Measurements from ENCODE around the gene SLC6A9.

SLC6A9 gene

DNA sequence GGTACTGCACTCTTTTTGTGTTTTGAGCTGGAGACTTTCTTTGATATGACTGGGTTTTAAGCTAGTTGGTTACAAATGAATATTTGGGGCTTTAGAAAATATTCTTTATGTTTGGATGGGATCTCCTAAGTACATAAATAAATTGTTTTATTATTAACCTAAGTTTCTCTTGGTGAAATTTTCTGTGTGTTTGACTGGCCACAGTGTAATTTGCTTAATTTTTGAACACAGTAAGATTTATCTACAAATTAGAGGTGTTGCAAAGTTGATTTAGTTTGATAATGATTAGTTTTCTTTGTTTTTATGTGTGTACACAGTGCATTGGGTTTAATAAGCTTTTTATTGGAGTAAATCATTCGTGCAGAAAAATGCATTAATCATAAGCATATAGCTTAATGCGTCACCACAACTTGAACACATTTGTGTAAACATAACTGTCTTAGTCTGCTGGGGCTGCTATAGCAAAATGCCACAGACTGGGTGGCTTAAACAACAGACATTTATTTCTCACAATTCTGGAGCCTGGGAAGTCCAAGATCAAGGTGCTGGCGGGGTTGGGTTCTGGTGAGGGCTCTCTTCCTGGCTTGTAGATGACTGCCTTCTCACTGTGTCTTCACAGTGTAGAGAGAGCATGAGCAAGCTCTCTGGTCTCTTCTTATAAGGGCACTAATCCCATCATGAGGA lies 17.4 kb upstream of the SLC6A9 start:
- DNase-seq (ENCODE audit: low read depth in 2 of 2) = no peak

DNA sequence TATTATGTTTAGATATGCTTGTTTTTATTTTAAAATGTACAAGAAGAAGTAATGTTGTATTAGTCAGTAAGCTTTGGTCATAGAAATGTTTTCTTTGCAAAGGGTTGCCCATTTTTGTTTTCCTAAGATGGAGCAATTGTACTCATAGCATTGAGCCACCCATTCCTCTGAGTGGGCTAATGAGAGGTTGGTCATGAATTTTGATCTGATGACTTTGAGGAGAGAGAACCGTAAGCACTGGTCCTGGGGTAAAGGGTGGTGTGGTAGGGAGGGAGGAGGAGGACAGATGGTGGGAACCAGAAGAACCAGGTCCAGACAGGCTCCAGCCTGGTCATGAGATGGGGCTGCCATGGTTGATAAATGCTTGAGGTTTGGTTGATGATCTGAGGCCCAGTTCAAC lies 15.9 kb upstream of the SLC6A9 start:
- DNase-seq (ENCODE audit: low read depth in 2 of 2) = no peak

DNA sequence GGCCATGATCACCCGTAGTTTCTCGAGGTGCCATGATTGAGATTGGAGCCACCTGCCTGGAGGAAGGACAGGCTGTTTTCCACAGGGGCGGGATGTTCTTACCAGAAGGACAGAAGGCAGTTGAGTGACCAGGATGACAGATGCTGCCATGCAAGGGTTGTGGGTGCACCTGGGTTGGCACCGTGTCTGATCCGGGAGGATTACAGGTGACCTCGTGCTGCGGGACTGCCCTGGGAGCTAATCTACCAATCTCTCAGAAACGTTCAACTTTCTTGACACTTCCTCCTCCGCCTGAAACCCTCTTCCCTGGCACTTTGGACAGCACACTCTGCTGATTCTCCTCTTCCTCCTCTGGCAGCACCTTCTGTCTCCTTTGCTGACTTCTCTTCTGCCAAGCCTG lies 13.8 kb upstream of the SLC6A9 start:
- no peak for DNase-seq (ENCODE audit: low read depth in 2 of 2)

DNA sequence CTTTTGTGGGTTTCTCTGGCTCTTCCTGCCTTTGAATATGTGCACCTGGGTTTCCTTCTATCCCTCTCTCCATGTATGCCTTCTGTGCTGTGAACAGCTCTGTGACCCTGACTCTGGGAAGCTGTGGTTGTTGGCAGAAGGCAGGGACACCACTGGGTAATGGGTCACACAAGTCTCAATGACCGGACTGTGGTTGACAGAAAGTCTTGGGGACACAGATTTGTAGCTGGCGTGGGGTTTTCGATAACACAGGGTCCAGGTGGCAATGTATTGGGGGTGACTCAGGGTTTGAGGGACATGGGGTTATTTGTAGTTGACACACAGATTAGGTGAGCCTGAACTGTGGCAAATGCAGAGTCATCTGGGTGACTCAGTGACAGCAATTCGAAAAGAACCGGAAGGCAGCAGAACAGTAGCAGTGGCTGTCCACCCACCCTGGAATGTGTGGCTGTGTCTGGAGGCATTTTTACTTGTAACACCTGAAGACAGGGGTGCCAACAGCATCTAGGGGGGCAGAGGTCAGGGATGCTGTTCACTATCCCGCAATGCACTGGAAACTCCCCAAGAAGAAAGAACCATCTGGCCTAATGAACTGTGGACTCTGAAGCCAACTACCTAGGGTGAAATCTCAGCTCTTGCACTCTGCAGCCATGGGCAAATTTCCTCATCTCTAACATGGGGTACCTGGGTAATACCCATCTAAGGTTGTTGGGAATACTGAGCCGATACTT lies 13.0 kb upstream of the SLC6A9 start:
- DNase-seq (ENCODE audit: low read depth in 2 of 2) = no peak

DNA sequence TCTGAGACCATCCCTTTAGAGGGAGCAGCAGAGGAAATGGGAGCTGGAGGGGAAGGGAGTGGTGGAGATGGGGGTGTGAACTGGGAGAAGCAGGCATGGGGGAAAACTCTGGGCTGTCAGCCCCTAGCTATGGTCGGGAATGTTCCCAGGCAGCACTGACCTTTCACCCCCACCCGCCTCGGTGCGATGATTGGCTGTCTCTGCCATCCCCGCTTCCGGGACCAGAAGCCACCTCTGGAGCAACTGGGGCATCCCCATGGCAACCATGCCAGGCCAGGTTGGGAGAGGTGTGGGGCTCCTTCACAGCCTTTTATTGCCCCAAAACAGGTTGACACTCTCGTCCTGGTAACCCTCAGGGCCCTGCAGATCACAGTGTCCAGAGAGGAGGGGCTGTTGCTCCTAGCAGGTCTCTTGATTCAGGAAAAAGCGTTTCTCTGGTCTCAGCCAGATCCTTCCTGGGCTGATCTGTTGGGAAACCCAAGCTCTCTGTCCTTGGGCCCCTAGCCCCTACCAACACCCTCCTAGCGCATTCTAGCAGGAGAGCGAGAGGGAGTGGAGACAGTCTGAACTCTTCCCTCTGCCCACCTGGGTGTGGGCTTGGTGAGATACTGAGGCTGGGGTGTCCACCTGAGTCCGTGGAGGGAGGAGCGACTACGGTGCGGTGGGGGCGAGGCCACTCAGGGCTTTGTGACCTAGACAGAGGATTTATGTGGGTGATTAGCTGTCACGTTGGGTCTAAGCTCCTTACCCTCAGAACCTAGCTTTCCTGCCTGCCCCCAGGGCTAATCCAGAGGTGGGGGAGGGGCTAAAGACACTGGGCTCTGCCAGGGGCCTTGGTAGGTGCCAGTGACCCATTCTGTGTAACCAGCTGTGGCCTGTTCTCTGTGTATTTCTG lies 12.2 kb upstream of the SLC6A9 start:
- no peak for DNase-seq (ENCODE audit: low read depth in 2 of 2)

DNA sequence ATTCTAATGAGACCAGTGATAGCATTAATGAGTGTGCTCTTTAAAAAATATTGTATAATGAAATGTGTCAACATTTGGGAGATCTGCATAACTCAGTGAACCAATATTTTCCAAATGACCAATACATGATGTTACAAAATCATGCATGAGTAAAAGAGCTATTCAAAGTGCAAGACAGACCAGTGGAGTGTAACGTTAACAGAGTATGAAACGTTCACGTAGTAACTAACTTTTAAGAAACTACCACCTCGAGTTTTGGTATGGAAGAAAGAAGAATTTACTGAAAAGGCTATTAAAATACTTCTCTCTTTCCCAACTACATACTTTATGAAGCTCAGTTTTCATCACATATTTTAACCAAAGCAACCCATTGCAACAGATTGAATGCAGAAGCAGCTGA lies 9.6 kb upstream of the SLC6A9 start:
- DNase-seq (ENCODE audit: low read depth in 2 of 2) = no peak

DNA sequence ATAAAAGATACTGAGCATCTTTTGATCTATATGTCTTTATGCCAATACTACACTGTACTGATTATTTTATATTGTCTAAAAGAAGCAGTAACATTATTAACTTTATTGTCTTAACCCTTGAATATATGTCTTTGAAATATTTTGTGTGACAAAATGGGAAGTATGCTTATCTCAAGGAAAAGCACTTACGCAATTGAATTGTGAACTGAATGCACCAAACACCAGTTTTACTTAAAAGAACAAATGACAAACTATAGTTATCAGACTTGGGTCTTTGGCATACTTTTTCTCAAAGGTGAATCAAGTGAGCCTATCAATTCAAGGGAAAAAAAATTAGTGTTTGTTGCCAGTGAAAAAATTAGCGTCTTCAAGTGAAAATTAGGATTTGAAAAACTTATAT lies 9.2 kb upstream of the SLC6A9 start:
- no peak for DNase-seq (ENCODE audit: low read depth in 2 of 2)

DNA sequence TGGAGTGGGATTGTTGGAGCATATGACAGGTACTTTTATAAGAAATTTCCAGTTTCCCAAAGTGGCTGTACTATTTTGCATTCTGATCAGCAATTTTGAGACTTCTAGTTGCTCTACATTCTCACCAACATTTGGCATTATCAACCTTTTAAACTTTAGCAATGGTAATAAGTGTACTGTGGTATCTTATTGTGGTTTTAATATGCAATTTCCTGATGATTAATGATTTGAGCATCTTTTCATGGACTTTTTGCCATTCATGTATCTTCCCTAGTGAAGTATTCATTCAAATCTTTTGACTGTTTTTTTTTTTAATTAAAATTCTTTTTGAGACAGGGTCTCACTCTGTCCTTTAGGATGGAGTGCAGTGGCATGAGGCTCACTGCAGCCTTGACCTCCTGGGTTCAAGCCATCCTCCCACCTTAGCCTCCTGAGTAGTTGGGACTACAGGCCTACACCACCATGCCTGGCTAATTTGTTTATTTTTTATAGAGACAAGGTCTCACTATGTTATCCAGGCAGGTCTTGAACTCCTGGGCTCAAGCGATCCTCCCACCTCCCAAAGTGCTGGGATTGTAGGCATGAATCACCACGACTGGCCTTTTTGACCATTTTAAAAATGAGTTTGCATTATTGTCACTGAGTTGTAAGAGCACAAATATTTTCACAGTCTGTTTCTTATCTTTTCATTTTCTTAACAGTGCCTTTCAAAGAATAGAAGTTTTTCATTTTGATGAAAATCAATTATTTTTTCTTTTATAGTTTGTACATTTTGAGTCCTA lies 7.8 kb upstream of the SLC6A9 start:
- no peak for DNase-seq (ENCODE audit: low read depth in 2 of 2)

DNA sequence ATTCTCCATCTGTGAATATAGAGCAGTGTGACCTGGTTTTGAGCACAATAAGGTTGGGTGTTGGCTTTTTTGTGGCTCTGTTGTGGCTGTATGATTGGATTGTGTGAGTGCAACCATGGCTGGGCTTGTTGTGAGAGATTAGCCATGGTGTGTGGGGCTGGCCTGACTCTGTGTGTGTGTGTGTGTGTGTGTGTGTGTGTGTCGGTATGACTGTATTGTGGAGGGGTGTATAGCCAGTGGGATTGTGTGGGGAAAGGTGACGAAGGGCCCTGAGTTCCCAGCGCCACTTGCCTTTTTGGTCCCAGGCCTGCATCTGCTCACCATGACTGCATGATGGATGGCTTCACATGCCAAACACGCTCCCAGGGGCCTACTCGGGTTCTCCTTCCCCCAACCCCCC lies 5.9 kb upstream of the SLC6A9 start:
- DNase-seq (ENCODE audit: low read depth in 2 of 2) = no peak

DNA sequence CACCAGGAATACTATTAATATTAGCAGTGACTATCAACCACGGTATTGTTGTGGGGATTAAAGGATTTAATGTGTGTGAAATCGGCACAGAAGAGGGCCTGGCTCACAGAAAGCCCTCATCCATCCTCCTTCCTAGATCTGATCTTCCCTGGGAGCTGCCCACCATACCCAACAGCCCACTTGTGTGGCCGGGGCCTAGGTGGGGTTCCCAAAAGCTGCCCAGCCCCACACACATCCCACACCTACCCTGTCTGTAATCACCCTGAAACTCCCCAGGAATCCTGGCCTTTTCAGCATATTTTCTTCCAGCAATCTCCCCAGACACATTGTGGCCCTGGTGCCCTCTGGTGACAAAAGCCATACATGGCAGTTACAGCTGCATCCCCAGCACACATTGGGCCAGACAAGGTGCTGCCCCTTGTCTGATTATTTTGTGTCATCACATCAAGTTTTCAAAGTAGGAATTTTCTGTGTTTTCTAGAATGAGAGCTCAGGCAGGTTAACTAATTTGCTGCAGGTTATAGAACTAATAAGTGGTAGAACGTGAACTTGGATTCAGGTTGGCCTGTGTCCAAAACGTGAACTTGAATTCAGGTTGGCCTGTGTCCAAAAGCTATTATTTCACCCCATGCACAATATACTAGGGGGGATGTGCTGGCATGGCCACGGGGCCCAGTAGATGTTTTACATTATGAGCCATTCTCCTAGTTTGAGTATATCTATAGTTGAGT lies 5.3 kb upstream of the SLC6A9 start:
- DNase-seq (ENCODE audit: low read depth in 2 of 2) = peak; percentile 13 to 39

DNA sequence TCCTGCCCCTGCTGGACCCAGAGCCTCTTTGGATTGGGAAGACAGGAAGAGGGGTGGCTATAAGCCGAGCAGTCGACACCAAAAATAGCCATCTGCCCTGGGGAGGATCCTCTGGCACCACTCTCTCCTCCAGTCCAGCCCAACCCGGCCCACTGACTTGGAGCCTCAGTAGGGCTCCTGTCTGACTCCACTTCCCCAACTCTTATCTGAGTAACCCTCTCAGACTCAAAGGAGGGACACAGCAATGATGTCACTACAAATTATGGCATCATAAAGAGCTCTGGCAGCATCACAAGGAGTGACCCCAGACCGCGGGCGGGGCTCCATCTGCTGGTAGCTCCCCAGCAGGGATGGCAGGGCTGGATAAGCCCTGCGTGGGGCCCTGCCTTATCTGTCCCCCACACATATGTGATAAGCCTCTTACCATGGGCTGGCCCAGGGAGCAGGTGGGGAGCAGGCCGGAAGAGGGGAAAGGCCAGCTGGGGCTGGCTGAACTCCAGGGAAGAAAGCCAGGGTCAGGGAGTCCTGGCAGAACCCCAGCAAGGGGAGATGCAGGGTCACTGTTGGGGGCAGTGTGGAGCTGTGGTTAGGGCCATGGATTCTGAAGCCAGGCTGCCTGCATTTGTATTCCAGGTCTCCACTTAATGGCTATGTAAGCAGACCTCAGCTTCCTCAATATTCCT lies 4.6 kb upstream of the SLC6A9 start:
- no peak for DNase-seq (ENCODE audit: low read depth in 2 of 2)

DNA sequence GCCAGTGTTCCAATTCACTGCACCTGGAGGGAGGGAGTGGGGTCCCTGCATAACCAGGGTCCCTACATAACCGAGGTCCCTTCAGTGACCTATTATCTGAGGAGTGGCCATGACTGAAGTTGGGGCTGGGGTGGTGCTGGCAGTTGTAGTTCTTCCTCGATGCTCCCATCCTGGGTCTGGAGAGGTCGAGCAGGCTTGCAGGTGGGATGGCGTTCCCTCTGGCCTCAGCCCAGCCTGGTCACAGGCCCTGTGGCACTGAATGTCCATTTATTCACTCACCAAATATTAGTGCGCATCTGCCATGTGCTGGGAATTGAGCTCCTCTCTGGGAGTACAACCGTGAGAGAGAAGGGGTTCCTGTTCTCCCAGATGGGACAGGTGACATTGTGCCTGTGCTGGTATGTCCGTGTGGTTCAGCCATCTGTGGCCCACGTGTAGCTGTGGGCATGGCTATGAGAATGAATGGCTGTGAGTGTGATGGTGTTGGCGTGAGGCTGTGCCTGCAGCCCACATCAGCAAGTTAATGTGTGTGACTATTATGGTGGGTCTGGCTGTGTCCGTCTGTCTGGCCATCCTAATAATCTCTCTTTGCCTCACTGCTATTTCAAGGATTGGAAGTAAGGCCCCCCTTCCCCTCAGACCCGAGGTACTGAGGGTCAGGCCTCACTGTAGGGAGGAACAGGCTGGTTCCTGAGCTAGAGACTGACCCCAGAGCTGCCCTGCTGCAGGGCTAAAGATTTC lies 3.9 kb upstream of the SLC6A9 start:
- no peak for DNase-seq (ENCODE audit: low read depth in 2 of 2)

DNA sequence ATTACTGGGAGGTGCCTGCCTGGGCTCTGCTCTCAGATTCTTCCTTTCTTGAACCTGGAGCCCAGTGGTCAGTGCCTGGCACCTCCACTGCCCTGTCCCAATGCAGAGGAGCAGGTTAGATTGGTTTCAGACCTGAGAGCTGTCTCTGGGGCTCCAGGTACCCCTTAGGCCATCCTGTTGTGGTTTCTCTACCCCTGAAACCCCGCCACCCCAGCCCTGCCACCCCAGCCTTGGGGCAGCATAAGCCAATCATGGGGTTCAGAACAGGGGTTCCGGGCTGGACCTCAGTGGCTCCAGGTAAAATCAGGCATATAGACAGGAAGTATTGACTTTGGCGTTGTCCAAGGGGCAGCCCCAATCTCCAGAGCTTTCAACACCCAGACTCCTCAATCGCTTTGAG lies 3.2 kb upstream of the SLC6A9 start:
- DNase-seq (ENCODE audit: low read depth in 2 of 2) = no peak

DNA sequence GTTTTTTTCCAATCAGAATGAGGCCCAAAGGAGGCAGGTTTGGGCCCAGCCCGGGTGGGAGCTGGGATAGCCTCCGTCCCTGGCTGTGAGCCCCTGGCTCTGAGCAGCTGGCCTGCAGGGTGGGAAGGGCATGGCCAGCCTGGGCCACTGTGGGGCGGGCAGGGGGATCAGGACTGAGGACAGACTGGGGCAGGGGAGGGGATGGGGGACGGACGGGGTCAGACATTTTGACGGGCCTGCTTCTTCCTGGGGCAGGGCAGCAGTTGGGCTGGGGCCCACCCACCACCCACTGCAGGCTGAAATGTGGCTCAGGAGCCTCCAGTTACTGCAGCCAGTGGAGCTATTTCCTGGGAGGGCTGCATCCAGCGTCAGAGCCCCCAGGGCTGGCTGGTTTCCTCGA lies 2.5 kb upstream of the SLC6A9 start:
- no peak for DNase-seq (ENCODE audit: low read depth in 2 of 2)

DNA sequence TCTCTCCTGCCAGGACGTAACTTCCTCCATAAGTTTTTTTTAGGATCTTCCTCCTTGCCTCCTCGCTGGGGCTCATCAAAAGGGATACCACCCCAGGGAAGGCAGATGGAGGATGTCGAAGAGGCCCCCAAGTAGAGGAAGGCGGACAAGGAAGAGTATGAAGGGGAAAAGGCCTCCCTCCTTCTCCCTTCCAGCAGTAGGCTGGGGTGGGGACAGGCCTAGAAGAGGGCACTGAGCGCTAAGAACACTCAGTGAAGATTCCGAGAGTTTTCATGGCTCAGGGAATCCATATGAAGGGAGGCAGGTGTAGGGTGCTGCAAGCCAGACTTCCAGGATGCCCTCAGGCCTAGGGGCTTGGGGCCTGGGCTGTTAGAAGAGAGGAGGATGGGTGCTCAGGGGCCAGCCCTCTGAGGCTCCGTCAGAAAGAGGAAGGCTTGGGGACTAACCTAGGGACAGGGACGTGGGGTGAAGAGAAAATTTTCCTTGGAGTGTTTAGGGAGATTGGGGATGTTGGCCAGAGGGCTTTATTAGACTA lies 1.8 kb upstream of the SLC6A9 start:
- no peak for DNase-seq (ENCODE audit: low read depth in 2 of 2)

DNA sequence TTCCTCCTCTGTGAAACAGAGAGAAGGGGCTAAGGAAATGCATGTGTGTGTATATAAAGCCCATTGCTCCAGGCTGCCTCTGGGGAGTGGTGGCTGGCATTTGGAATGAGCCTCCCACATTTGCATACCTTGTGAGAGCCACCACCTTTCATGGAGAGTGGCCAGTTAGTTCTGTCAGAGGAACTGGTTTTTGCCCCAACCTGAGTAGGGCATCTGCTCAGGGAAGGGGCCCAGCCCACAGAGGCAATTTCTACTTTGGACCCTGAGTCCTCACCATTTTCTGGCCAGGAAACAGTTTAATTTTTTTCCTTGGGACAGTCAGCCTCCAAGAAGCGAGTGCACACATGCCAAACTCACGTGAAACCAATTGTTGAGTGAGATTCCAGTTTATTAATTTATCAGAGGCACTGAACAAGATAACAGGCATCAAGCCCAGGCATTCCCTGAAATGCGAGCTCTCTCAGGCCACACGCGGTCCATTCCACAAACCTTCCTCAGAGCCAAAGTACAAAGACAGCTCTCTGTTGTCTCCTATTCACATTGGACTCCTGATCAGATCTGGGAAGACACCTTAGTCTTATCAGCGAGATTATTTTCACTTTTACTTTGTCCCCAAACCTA lies 1.0 kb upstream of the SLC6A9 start:
- no peak for DNase-seq (ENCODE audit: low read depth in 2 of 2)

DNA sequence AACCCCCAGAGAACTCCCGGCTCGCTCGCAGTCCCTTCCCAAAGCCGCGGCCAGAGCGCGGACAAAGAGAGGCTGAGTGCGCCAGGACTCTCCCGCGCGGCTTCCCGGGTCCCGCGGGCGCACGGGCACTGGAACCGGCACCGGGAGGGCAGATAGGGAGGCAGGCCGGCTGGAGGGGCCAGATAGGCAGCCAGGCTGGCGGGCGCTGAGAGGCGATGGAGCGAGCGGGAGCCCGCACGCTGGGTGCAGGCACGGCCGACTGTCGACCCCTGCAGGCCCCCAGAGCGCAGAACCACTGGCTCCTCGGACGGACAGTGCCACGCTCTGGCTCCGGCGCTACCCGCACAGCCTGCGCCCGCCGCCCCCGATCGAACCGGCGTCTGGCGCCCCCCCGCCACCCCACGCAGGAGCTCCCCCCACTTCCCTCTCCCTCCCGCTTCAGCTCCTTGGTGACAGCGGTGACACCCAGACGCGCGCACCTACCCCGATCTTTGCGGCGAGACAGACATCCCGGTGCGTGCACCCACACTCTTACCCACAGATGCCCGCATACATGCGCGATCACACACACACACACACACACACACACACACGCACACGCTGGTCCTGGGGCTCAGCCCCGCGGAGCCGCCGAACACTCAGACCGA lies 534 bp downstream of the SLC6A9 start:
- DNase-seq (ENCODE audit: low read depth in 2 of 2) = peak; percentile 27 to 29

DNA sequence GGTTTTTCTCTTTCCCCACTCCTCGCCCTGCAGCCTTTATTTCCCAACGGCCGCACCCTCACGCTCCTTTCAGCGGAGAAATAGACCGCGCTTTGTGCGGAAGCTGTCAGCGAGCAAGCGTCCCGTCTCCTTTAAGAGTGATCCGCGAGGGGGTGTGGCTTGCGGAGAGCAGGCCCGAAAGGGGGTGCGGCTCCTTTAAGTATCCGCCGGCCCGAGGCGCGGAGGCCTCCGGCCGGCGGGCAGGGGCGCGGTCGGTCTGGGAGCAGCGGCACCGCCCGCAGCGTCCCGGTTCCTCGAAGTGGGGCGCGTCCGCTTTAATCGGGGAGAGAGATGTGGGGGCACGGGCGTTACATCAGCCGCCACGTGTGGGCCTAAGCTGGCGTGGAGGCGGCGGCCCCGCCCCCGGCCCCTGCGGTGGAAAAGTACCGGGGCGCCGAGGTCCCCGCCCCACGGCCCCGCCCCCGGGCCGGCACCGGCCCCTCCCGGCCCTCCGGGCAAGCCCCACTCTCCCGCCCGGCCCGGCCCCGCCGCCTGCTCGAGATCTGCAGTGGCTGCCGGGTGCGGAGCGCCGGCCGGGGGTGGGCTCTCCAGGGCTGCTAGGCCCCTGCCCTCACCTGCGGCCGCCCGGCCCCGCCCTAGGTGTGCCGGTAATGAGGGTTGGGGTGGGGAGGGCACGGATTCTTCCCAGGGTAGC lies 1.2 kb downstream of the SLC6A9 start:
- DNase-seq (ENCODE audit: low read depth in 2 of 2) = peak; percentile 73 to 78
